GM18505 (cell line): ENCODE measurements around the gene LGALS3BP.

Experiments
- ATAC-seq: cut with Tn5 transposase; IDR thresholded peaks from one replicate; pipeline ENCODE4 v1.9.1; 2021; ENCODE audit not compliant: unreplicated experiment
- POLR2A ChIP-seq: IDR thresholded peaks from 4 replicates; pipeline ENCODE4 v1.6.1; 2011; ENCODE audit warnings: borderline replicate concordance; ENCODE audit not compliant: insufficient read depth, insufficient read length; ENCODE audit errors: extremely low read depth

LGALS3BP gene

DNA sequence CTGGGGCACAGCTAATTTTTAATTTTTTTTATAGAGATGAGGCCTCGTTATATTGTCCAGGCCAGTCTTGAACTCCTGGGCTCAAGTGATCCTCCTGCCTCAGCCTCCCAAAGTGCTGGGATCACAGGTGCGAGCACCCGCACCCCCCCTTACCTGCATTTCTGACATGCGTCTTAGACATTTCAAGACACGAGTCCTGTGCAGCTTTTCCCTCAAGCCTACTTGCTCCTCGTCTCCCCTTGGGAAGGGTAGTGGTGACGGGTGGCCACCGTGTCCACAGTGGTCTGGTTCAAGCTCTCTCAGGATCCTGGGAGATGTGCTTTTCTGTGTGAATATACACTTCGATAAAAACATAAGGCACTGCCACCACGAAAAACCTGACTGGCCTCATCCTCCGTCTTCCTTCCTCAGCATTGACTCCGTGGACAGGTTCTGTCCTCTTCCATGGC lies 20.2 kb upstream of the LGALS3BP start:
- no peak for ATAC-seq

DNA sequence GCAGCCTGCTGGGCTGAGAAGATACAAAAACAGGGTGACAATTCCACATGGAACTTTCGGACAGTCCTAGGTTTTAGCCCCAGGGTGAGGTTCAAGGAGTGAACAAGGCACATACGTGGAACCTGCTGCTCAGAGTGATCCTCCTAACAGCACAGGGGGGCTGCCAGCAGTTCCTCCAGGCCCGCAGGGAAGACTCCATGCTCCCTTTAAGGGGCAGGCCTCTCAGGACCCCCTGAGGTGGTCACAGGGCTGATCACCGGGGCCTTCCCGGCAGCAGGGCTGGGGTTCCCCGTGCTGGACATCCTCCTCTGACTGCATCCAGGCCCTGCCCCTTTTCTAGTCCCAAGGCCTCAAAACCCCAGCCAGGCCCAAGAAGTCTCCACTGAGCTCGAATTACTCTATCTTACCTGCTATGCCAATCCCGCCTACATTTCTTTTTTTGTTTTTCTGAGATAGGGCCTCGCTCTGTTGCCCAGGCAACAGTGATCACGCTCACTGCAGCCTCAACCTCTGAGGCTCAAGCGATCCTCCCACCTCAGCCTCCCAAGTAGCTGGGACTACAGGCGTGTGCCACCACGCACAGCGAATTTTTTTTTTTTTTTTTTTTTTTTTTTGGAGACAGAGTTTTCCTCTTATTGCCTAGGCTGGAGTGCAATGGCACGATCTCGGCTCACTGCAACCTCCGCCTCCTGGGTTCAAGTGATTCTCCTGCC lies 19.5 kb upstream of the LGALS3BP start:
- no peak for TF ChIP-seq POLR2A
- no peak for ATAC-seq

More for the DNA sequence above, 20.2 kb upstream of the LGALS3BP start:
- no peak for TF ChIP-seq POLR2A

DNA sequence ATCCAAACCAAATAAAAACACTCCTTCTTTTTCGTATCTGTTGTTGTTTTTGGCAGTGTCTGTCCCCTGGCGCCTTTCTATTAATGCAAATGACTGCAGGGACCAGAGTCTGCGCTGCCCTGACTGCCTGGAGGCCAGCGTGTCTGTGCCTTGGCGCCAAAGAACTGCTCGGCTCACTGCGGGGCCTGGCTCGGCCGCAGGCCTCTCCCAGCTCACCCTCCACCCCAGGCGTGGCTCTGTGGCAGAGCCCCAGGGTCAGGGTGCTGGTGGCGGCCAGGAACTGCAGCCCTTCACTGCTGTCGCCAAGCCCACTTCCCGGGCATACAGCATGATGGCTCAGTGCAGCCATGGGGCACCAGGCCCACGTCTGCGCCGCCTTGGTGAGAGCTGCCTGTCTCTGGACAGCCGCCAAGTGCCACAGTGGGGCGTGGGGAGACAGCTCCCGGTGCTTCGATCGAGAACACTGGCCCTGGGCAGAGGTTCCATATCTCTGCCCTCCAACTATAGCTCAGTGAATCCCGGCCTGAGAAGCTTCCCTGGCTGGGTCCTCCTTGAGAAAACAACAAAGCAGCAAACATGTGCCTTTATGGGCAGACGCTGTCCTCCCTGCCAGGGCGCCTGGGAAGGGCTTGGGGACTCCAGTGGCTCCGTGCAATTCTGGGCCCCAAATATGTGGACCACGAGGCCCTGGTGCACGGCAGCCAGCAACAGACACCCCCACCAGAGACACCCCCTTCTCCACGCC lies 18.8 kb upstream of the LGALS3BP start:
- no peak for ATAC-seq
- no peak for TF ChIP-seq POLR2A

DNA sequence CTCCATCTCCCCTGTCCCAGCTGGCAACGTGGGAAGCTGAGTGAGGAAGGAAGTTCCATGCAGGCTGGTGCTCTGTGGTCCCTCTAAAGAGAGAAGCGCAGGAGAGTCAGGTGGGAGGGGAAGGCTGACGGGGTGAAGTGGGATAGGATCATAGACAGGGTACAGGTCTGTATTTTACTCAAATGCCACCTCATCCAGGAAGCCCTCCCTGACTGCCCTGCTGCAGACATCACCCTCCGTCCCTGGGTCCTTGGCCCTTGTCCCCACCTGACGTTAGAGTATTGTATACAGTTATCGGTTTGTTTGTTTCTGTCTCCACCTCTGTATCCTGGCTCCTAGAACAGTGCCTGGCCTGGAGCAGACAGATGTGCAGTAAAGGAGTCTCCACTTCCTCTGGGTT lies 18.2 kb upstream of the LGALS3BP start:
- no peak for TF ChIP-seq POLR2A
- ATAC-seq: no peak

DNA sequence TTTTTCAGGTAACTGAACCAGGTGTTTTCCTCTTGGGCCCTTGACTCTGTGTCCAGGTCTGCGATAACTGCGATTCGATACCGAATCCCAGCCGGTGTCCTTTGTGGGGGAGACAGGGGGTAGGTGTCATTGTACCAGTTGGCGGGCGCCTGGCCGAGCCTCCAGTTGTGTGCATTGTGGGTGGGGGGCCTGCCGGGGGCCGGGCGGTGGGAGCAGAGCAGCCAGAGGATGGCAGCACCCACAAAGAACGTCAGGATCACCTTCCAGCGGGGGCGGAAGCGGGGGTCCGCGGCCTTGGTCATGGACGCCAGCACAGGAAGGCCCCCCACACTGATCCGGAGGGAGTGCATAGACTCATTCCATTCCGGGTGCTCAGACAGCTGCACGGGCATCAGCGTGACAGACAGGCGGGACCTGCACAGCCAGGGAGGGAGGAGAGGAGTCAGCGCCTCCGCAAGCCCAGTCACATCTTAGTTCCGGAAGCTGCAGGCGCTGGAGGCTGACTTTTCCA lies 17.6 kb upstream of the LGALS3BP start:
- TF ChIP-seq POLR2A: no peak
- ATAC-seq: no peak

DNA sequence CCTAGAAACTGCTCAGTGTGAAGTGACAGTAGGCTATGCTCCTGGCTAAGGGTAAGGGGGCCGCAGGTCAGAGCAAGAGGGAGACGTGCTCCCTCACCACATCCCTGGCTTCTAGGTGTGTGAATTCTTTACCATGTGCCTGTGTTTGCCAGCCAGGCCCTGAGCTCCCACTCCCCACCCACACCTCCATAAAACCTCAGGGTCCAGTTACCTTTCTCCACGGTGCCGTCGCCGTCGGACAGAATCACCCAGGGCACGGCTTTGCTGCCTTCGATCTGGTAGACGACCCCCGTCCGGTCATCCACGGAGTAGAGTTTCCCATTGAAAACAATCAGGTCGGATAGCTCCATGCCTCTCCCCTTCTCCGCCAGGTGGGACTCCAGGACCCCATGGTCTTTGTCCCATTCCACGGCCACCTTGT lies 17.1 kb upstream of the LGALS3BP start:
- ATAC-seq: no peak
- no peak for TF ChIP-seq POLR2A

DNA sequence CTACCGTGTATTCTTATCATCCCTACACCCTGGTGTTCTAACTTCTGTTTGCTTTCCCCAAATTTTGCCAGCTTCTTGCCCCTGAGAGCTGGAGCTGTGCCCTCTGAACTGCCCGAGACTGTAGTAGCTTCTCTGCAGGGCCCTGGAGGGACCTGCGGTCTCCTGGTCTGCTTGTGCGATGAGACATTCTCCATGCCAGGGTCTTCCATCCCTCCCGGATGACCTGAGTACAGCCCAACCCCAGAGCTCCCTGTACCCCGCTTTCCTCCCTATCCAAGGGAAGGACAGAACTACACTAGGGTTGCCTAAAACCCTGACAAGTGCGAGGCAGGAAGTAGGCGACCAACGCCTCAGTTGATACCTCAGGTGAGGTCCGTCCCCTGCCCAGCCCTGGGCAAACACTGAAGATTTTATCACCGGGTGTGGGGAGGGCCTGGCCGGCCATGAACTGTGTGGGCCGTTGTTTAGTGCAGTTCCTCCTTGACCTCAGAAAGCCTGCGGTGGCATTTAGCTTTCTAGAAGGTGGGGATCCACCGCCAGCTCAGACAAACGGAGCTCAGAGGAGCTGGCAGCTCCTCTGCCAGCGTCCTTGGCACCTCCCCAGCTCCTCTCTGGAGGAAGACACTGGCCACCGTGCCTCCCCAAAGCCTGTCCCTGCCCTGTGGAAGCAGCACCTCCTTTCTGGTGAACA lies 16.2 kb upstream of the LGALS3BP start:
- ATAC-seq: no peak
- TF ChIP-seq POLR2A: no peak

DNA sequence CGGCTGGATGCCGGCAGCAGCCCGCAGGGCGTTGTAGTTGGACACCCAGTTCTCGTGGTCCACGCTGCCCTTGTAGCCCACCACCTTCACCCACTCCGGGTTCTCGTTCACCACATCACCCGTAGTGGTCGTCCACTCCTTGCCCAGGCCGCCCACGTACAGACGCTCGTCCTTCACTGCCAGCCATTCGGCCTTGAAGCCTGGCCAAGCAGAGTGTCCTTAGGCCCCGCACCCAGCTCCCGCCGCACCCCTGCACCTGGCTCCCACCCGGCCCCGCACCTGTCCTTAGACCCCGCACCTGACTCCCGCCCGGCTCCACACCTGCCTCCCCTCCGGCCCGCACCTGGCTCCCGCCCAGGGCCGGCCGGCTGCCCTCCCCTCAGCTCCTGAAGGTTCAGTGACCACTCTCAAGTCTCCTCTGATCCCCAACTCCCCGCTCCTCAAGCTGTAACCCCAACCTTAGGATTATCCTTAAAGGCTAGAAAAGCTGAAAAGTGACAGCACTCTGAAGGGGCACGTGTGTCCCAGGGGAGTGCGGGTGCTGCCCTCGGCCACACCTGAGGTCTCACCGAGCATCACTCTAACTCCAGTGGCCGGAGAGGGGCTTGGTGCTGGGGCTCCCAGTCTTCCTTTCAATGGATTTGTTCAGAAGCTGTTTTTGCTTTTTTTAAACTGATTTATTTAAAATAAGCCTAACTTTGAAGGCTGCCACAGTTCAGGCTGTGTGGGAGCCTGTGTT lies 15.5 kb upstream of the LGALS3BP start:
- ATAC-seq: no peak
- TF ChIP-seq POLR2A: no peak

DNA sequence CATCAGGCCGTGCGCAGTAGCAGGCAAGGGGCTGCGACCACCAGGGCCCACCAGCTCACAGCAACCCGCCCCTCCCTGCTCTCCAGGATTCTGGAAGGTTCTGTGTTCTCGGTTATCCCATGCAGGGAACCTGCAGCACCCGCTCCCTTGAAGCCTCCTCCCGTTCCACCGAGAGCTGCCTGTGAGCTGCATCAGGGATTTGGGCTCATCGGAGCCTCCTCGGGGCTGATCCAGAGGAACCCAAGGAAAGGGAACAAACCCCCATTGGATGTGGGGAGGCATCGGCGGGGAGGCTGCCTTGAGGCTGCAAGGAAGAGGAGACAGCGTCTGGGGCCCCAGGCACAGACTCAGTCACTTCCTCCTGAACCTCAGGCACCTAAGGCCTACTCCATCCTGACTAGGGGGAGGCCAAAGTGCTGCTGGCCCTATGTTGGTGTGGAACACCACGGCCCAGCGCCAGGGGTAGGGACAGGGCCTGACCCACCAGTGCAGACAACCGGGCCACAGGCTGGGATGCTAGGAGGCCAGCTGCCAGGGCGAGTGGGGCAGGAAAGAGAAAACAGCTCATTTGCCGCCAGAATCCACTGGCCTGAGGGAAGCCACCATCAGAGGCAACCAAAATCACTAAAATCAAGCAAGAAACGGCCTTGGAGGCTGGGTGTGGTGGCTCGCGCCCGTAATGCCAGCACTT lies 14.4 kb upstream of the LGALS3BP start:
- ATAC-seq: no peak
- TF ChIP-seq POLR2A: no peak

DNA sequence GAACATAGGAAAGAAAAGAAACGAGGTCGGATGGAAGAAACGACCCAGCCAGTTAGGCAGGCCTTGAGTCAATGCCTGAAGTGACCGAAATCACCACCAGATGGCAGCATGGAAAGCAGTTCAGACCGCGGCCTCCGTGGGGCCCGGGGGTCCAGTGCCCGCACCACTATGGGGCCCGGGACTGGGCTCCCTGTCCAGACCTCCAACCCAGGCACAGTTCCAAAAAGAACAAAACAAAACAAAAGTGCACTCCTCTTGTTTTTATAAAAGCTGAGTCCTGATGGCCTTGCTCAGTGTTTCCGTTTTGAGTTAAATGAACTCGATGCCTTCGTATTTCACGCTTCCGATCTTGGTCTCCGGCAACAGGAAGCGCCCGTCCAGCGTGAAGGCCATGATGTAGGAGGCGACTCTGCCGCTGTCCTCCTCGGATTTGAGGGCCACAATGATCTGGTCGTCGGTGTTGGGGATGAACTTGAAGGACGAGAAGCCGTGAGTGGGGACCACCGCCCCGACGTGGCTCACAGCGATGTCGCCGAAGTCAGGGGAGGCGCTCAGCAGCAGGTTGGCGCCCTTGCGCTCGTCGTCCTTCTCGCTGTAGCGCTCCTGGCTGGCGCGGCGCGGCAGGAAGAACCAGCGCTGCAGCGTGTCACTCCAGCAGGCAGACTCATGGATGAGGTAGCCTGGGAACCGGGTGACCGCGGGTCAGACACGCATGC lies 13.7 kb upstream of the LGALS3BP start:
- TF ChIP-seq POLR2A: no peak

DNA sequence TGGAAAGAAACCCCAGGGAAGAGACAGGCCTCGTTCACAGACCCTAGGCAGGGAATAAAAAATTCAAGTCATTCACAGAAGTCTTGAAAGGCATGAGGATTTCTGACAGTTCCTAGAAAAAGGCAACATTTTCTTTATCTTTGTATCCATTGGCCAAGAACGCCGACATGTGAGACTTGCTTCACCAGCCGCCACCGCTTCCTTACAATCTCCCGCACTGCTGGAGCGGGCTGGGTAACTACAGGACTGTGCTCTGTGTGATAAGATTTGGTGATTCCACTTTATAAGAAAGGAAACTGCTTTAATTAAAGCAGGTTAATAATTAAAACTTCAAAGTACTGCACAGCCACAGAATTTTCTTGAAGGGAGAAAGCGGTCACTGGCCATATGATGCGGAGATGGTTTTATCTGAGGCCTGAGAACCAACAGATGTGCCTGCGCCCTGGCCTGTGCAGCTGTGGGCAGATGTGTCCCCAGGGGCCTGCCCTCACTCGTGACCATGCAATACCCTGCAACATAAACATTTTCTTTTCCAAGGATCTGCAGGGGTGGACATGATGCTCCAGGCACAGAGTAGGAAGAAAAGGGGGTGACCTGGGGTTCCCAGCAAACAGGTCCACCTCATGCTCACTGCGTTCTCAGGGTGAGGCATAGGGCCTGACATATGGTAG lies 13.0 kb upstream of the LGALS3BP start:
- no peak for TF ChIP-seq POLR2A
- ATAC-seq: no peak

More for the DNA sequence above, 13.7 kb upstream of the LGALS3BP start:
- no peak for ATAC-seq
